ENCODE measurements around the gene LOC128125822.
A peak's percentile ranks its signal among the peaks of the same experiment; 100 is the strongest.

The LOC128125822 gene

GRCh38 chr6:63597141-63598048, 25.1 kb downstream of the LOC128125822 start:
- Histone ChIP-seq H3K9me3 (no peaks in the 10 kb centered on the region), H3K4me1 (replicated peaks) (no peaks in the 10 kb centered on the region), H3K36me3 (no peaks in the 10 kb centered on the region), H3K27ac (no peak overlapping the region), H3K4me3 (peak overlapping the region in 1 of 2 donors; percentile 29), H3K27me3 (replicated peaks; ENCODE audit: insufficient read depth) (no peaks in the 10 kb centered on the region)
- intact Hi-C loops (cut with DNase I) = loop anchor here (2.0 to 10.0 kb wide), 2 partner anchors 167 to 243 kb away; no protein-coding TSS in a partner anchor
- DNase-seq (ENCODE audit: low spot score) = no peak
- no peak for TF ChIP-seq POLR2A (IDR thresholded peaks at IDR 0.05)
- no peak for TF ChIP-seq POLR2AphosphoS5 (IDR thresholded peaks at IDR 0.05)
- no peak for TF ChIP-seq CTCF (IDR thresholded peaks at IDR 0.05)
- WGBS = 53% methylated on average over 6 of the region's 6 CpGs

- no peak overlapping the region for H3K27ac ChIP-seq
- DNase-seq (ENCODE audit: low spot score) = peak; percentile 60
- 1% methylated on average over 23 of the region's 23 CpGs for WGBS
- no peaks in the 10 kb centered on the region for H3K27me3 ChIP-seq (replicated peaks; ENCODE audit: insufficient read depth)
- H3K4me3 ChIP-seq = peak overlapping the region; percentile 26 to 29
- intact Hi-C loops (cut with DNase I) = loop anchor here (2.0 to 10.0 kb wide), 2 partner anchors 166 to 244 kb away; no protein-coding TSS in a partner anchor
- H3K9me3 ChIP-seq = no peaks in the 10 kb centered on the region
- TF ChIP-seq POLR2A (IDR thresholded peaks at IDR 0.05) = no peak
- TF ChIP-seq POLR2AphosphoS5 (IDR thresholded peaks at IDR 0.05) = peak; percentile 18
- TF ChIP-seq CTCF (IDR thresholded peaks at IDR 0.05) = peak; percentile 58 to 87 (median 74)
- H3K36me3 ChIP-seq = no peaks in the 10 kb centered on the region
- no peaks in the 10 kb centered on the region for H3K4me1 ChIP-seq (replicated peaks)
Observed at GRCh38 chr6:63598049-63599036, 26.1 kb downstream of the LOC128125822 start.

GRCh38 chr6:63599243-63599642, 27.0 kb downstream of the LOC128125822 start:
- H3K4me3 ChIP-seq = no peak overlapping the region
- DNase-seq (ENCODE audit: low spot score) = no peak
- H3K27me3 ChIP-seq (replicated peaks; ENCODE audit: insufficient read depth) = no peaks in the 10 kb centered on the region
- no peak overlapping the region for H3K27ac ChIP-seq
- TF ChIP-seq POLR2A (IDR thresholded peaks at IDR 0.05) (no peak), POLR2AphosphoS5 (IDR thresholded peaks at IDR 0.05) (no peak), CTCF (IDR thresholded peaks at IDR 0.05) (no peak)
- H3K36me3 ChIP-seq = no peaks in the 10 kb centered on the region
- H3K4me1 ChIP-seq (replicated peaks) = no peaks in the 10 kb centered on the region
- WGBS = 86% methylated on average over 7 of the region's 7 CpGs
- H3K9me3 ChIP-seq = no peaks in the 10 kb centered on the region
- intact Hi-C loops (cut with DNase I) = loop anchor here (2.0 to 10.0 kb wide), 2 partner anchors 166 to 244 kb away; no protein-coding TSS in a partner anchor

- no peaks in the 10 kb centered on the region for H3K36me3 ChIP-seq
- no peak overlapping the region for H3K27ac ChIP-seq
- H3K27me3 ChIP-seq (replicated peaks; ENCODE audit: insufficient read depth) = no peaks in the 10 kb centered on the region
- intact Hi-C loops (cut with DNase I) = no loop called here
- H3K4me1 ChIP-seq (replicated peaks) = no peaks in the 10 kb centered on the region
- TF ChIP-seq CTCF (IDR thresholded peaks at IDR 0.05) (no peak), POLR2A (IDR thresholded peaks at IDR 0.05) (no peak), POLR2AphosphoS5 (IDR thresholded peaks at IDR 0.05) (no peak)
- WGBS = 74% methylated on average over 6 of the region's 6 CpGs
- no peak for DNase-seq (ENCODE audit: low spot score)
- H3K4me3 ChIP-seq = no peak overlapping the region
- H3K9me3 ChIP-seq = no peaks in the 10 kb centered on the region
Observed at GRCh38 chr6:63600136-63600535, 27.9 kb downstream of the LOC128125822 start.

Data from prostate gland (tissue), 2 donors.